Measurements from ENCODE around the gene PTGS1.

Gene PTGS1

GRCh38 chr9:122380293-122380692 lies 9.5 kb downstream of the PTGS1 start:
- DNase-seq, result no peak
- TF ChIP-seq CTCF (IDR thresholded peaks at IDR 0.05; ENCODE audit: low read depth, low read length), result no peak
- H3K9me3 ChIP-seq (ENCODE audit: severe bottlenecking), result peaks cover 7% of the 10 kb centered on the region
- no peaks in the 10 kb centered on the region; the same call in 1 of the 2 replicates for H3K36me3 ChIP-seq
- H3K4me3 ChIP-seq (ENCODE audit: low read depth, low read length), result no peak overlapping the region
- no peak overlapping the region for H3K27ac ChIP-seq
- H3K27me3 ChIP-seq (ENCODE audit: insufficient read depth, low read depth, severe bottlenecking), result no peaks in the 10 kb centered on the region

- no peak for TF ChIP-seq CTCF (IDR thresholded peaks at IDR 0.05; ENCODE audit: low read depth, low read length)
- Histone ChIP-seq H3K36me3 (no peaks in the 10 kb centered on the region; the same call in 1 of the 2 replicates), H3K27ac (no peak overlapping the region), H3K9me3 (ENCODE audit: severe bottlenecking) (peaks cover 7% of the 10 kb centered on the region), H3K4me3 (ENCODE audit: low read depth, low read length) (no peak overlapping the region), H3K27me3 (ENCODE audit: insufficient read depth, low read depth, severe bottlenecking) (no peaks in the 10 kb centered on the region)
- no peak for DNase-seq
Measured at GRCh38 chr9:122381206-122381950, 10.6 kb downstream of the PTGS1 start.

- H3K4me3 ChIP-seq (ENCODE audit: low read depth, low read length), result no peak overlapping the region
- H3K27me3 ChIP-seq (ENCODE audit: insufficient read depth, low read depth, severe bottlenecking), result no peaks in the 10 kb centered on the region
- no peak overlapping the region for H3K27ac ChIP-seq
- no peaks in the 10 kb centered on the region; the same call in 1 of the 2 replicates for H3K36me3 ChIP-seq
- TF ChIP-seq CTCF (IDR thresholded peaks at IDR 0.05; ENCODE audit: low read depth, low read length), result no peak
- peaks cover 7% of the 10 kb centered on the region for H3K9me3 ChIP-seq (ENCODE audit: severe bottlenecking)
- no peak for DNase-seq
Measured at GRCh38 chr9:122382901-122383850, 12.4 kb downstream of the PTGS1 start.

GRCh38 chr9:122383992-122384461 lies 13.2 kb downstream of the PTGS1 start:
- H3K36me3 ChIP-seq, result no peaks in the 10 kb centered on the region; the same call in 1 of the 2 replicates
- no peaks in the 10 kb centered on the region for H3K27me3 ChIP-seq (ENCODE audit: insufficient read depth, low read depth, severe bottlenecking)
- H3K27ac ChIP-seq, result no peak overlapping the region
- TF ChIP-seq CTCF (IDR thresholded peaks at IDR 0.05; ENCODE audit: low read depth, low read length), result no peak
- H3K4me3 ChIP-seq (ENCODE audit: low read depth, low read length), result no peak overlapping the region
- H3K9me3 ChIP-seq (ENCODE audit: severe bottlenecking), result peaks cover 7% of the 10 kb centered on the region
- no peak for DNase-seq

GRCh38 chr9:122386311-122386872 lies 15.6 kb downstream of the PTGS1 start:
- DNase-seq, result no peak
- TF ChIP-seq CTCF (IDR thresholded peaks at IDR 0.05; ENCODE audit: low read depth, low read length), result no peak
- Histone ChIP-seq H3K27me3 (ENCODE audit: insufficient read depth, low read depth, severe bottlenecking) (no peaks in the 10 kb centered on the region), H3K36me3 (no peaks in the 10 kb centered on the region; the same call in 1 of the 2 replicates), H3K4me3 (ENCODE audit: low read depth, low read length) (no peak overlapping the region), H3K27ac (no peak overlapping the region), H3K9me3 (ENCODE audit: severe bottlenecking) (no peaks in the 10 kb centered on the region)
